Right atrium auricular region (tissue), 2 donors: Measurements from ENCODE around the gene ADPGK. TPM values are rescaled to one million over a fixed set of nuclear protein-coding genes. Genes with fewer than 3 reads are reported as not detected.

ENCODE experiments used
- DNase-seq: peaks from one replicate; pipeline ENCODE4 v3.0.0-alpha.2; 2019; ENCODE audit warnings: low spot score
- H3K27ac ChIP-seq, 2 donors: fragments of 200-600 bp; sonication (generic); 1 replicate in 1 of 2; 2 replicates in 1 of 2; pipeline ENCODE4 v1.5.1; 2016 to 2019
- H3K27me3 ChIP-seq, 2 donors: fragments of 200-600 bp; sonication (generic); one replicate each; pipeline versions ENCODE4 v1.5.1 to v1.6.0; 2017 to 2019
- H3K36me3 ChIP-seq: fragments of 200-600 bp; sonication (generic); one replicate; pipeline ENCODE4 v1.5.1; 2016
- H3K4me1 ChIP-seq, 2 donors: fragments of 200-600 bp; sonication (generic); one replicate each; pipeline versions ENCODE4 v1.5.1 to v1.6.0; 2017 to 2019
- H3K4me3 ChIP-seq, 2 donors: fragments of 200-600 bp; sonication (generic); 1 replicate in 1 of 2; 2 replicates in 1 of 2; pipeline ENCODE4 v1.5.1; 2017 to 2019; ENCODE audit warnings: mild to moderate bottlenecking in 1 of 2, moderate library complexity in 1 of 2
- H3K9me3 ChIP-seq, 2 donors: fragments of 200-600 bp; sonication (generic); one replicate each; pipeline ENCODE4 v1.5.1; 2019
- CTCF ChIP-seq, 2 donors: fragments of 200-600 bp; sonication (generic); IDR thresholded peaks; one replicate each; pipeline ENCODE4 v1.5.1; 2019; ENCODE audit warnings: antibody characterized with exemption in 2 of 2
- total RNA-seq, 2 donors: library from RNA; depleted of rRNA; stranded (reverse); fragments of >200 nt; gene quantifications; one replicate each; pipeline ENCODE4 v1.1.0, GENCODE V29; 2016

Gene ADPGK
- total RNA-seq, 2 donors from 2014 or later, result 10.4 to 16.3 TPM

- Histone ChIP-seq H3K27ac (no peak overlapping the region), H3K4me3 (no peak overlapping the region), H3K36me3 (peaks cover 46% of the 10 kb centered on the region), H3K4me1 (no peaks in the 10 kb centered on the region), H3K9me3 (peaks cover 0 to 16% of the 10 kb centered on the region in 2 donors), H3K27me3 (no peaks in the 10 kb centered on the region)
- TF ChIP-seq CTCF (IDR thresholded peaks at IDR 0.05), result no peak
- DNase-seq, result no peak
Observed at GRCh38 chr15:72771329-72771725, 12.2 kb downstream of the ADPGK start.

GRCh38 chr15:72770673-72771328 is 12.8 kb downstream of the ADPGK start:
- H3K9me3 ChIP-seq, result peaks cover 0 to 19% of the 10 kb centered on the region in 2 donors
- H3K4me1 ChIP-seq, result no peaks in the 10 kb centered on the region
- no peak for DNase-seq
- no peak overlapping the region for H3K4me3 ChIP-seq
- TF ChIP-seq CTCF (IDR thresholded peaks at IDR 0.05), result no peak
- no peaks in the 10 kb centered on the region for H3K27me3 ChIP-seq
- H3K27ac ChIP-seq, result no peak overlapping the region
- peaks cover 46% of the 10 kb centered on the region for H3K36me3 ChIP-seq

- Histone ChIP-seq H3K27me3 (no peaks in the 10 kb centered on the region), H3K36me3 (peaks cover 37% of the 10 kb centered on the region), H3K9me3 (peaks cover 0 to 19% of the 10 kb centered on the region in 2 donors), H3K4me1 (no peaks in the 10 kb centered on the region), H3K27ac (no peak overlapping the region), H3K4me3 (no peak overlapping the region)
- no peak for DNase-seq
- no peak for TF ChIP-seq CTCF (IDR thresholded peaks at IDR 0.05)
Observed at GRCh38 chr15:72766780-72767179, 16.8 kb downstream of the ADPGK start.

- Histone ChIP-seq H3K4me1 (no peaks in the 10 kb centered on the region), H3K4me3 (no peak overlapping the region), H3K27me3 (no peaks in the 10 kb centered on the region), H3K36me3 (peaks cover 30% of the 10 kb centered on the region), H3K27ac (no peak overlapping the region), H3K9me3 (peaks cover 0 to 19% of the 10 kb centered on the region in 2 donors)
- no peak for DNase-seq
- no peak for TF ChIP-seq CTCF (IDR thresholded peaks at IDR 0.05)
Observed at GRCh38 chr15:72766025-72766424, 17.5 kb downstream of the ADPGK start.

- peaks cover 0 to 19% of the 10 kb centered on the region in 2 donors for H3K9me3 ChIP-seq
- no peaks in the 10 kb centered on the region for H3K27me3 ChIP-seq
- H3K4me1 ChIP-seq, result no peaks in the 10 kb centered on the region
- no peak for DNase-seq
- peaks cover 21% of the 10 kb centered on the region for H3K36me3 ChIP-seq
- no peak for TF ChIP-seq CTCF (IDR thresholded peaks at IDR 0.05)
- no peak overlapping the region for H3K4me3 ChIP-seq
- H3K27ac ChIP-seq, result no peak overlapping the region
Observed at GRCh38 chr15:72764656-72765055, 18.9 kb downstream of the ADPGK start.
